Uterus (tissue), 4 donors: ENCODE results near the gene VAC14. TPM values are rescaled to one million over a fixed set of nuclear protein-coding genes. Genes with fewer than 3 reads are reported as not detected.

ENCODE experiments used
- DNase-seq, 2 donors: peaks; one replicate each; pipeline ENCODE4 v3.0.0-alpha.2; 2019 to 2020
- H3K27ac ChIP-seq, 2 donors: fragments of 200-600 bp; sonication (generic); 1 replicate in 1 of 2; 2 replicates in 1 of 2; pipeline ENCODE4 v1.5.1; 2016 to 2018
- H3K27me3 ChIP-seq, 2 donors: fragments of 200-600 bp; sonication (generic); one replicate each; pipeline ENCODE4 v1.5.1; 2018 to 2019; ENCODE audit warnings: control low read depth in 1 of 2
- H3K36me3 ChIP-seq, 2 donors: fragments of 200-600 bp; sonication (generic); one replicate each; pipeline ENCODE4 v1.5.1; 2019; ENCODE audit warnings: control low read depth in 1 of 2
- H3K4me1 ChIP-seq, 2 donors: fragments of 200-600 bp; sonication (generic); one replicate each; pipeline ENCODE4 v1.5.1; 2018 to 2019; ENCODE audit warnings: control low read depth in 1 of 2
- H3K4me3 ChIP-seq, 2 donors: fragments of 200-600 bp; sonication (generic); 1 replicate in 1 of 2; 2 replicates in 1 of 2; pipeline ENCODE4 v1.5.1; 2018 to 2019; ENCODE audit warnings: mild to moderate bottlenecking in 1 of 2
- H3K9me3 ChIP-seq, 2 donors: fragments of 200-600 bp; sonication (generic); one replicate each; pipeline ENCODE4 v1.5.1; 2019; ENCODE audit warnings: control low read depth in 1 of 2
- CTCF ChIP-seq, 4 experiments: fragments of 200-600 bp in 2 of 4; fragments of 450-650 bp in 2 of 4; sonication (generic) in 2 of 4; IDR thresholded peaks; one replicate each; pipeline ENCODE4 v1.5.1; 2016 to 2019; ENCODE audit warnings: antibody characterized with exemption in 4 of 4, mild to moderate bottlenecking in 2 of 4, moderate library complexity in 1 of 4
- POLR2A ChIP-seq, 2 donors: fragments of 450-650 bp; IDR thresholded peaks; one replicate each; pipeline ENCODE4 v1.6.1; 2016; ENCODE audit warnings: antibody characterized with exemption in 2 of 2, mild to moderate bottlenecking in 1 of 2, moderate library complexity in 1 of 2
- intact Hi-C: fragments of 100-400 bp; cut with DNase I; formaldehyde crosslinking; loops from one replicate; pipeline ENCODE4 v1.15.1; 2023; ENCODE audit warnings: low total_unique reads
- total RNA-seq, 4 donors: library from RNA; depleted of rRNA in 3 of 4; stranded (reverse); fragments of >200 nt in 3 of 4; gene quantifications; one replicate each; pipeline versions ENCODE4 v1.1.0 to v1.2.4, GENCODE V29; 2014 to 2023
- donor health status: DM: yes; HTN: yes; CAD: no.

Gene VAC14
- total RNA-seq, 4 donors from 2014 or later: 4.7 to 30.6 (median 17.4) TPM

DNA sequence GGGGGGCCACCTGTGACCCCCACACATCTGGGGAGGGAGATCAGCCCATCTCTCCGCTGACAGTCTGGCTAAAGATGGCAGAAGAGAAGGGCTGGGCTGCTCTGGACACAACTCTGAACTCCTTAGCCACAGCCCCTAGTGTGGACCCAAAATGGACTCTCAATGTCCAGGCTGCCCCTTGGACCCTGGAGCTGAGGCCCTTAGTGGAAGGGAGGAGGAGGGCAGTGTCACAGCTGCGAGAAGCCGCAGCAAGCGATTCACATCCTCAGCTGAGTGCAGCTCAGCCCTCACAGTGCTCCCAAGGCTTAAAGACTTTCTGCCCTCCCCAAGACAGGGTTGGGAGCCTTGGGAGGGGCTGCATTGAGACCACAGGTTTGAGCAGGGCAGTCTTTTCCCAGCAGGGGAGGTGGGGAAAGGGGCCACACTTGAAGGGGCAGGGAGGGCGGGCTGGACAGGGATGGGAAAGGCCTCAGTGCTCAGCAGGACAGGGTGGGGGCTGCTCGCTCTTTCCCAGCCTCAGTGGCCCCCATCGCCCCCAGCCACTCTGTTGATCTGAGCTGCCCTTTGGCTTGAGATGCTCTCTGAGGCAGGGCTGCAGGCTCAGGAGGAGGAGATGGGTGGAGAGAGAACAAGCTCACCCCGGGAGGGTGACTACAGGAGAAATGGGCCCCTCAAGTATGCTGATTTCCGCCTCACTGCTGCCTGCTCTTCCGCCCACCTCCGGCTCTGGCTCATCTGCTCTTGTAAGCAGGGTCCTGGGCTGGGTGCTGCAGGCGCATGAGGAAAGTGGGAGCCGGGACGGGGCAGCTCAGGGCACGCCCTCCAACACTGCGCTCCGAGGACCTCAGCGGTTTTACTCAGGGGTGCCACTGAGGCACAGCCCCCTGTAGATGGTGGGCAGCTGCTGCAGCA lies 64.2 kb downstream of the VAC14 start:
- Histone ChIP-seq H3K9me3 (no peaks in the 10 kb centered on the region), H3K36me3 (no peaks in the 10 kb centered on the region), H3K27ac (peak overlapping the region; percentile 83 to 85), H3K4me1 (peaks cover 7 to 31% of the 10 kb centered on the region in 2 donors), H3K27me3 (no peaks in the 10 kb centered on the region), H3K4me3 (no peak overlapping the region)
- no peak for DNase-seq
- intact Hi-C loops: no loop called here
- TF ChIP-seq CTCF (IDR thresholded peaks at IDR 0.05): no peak
- no peak for TF ChIP-seq POLR2A (IDR thresholded peaks at IDR 0.05)

DNA sequence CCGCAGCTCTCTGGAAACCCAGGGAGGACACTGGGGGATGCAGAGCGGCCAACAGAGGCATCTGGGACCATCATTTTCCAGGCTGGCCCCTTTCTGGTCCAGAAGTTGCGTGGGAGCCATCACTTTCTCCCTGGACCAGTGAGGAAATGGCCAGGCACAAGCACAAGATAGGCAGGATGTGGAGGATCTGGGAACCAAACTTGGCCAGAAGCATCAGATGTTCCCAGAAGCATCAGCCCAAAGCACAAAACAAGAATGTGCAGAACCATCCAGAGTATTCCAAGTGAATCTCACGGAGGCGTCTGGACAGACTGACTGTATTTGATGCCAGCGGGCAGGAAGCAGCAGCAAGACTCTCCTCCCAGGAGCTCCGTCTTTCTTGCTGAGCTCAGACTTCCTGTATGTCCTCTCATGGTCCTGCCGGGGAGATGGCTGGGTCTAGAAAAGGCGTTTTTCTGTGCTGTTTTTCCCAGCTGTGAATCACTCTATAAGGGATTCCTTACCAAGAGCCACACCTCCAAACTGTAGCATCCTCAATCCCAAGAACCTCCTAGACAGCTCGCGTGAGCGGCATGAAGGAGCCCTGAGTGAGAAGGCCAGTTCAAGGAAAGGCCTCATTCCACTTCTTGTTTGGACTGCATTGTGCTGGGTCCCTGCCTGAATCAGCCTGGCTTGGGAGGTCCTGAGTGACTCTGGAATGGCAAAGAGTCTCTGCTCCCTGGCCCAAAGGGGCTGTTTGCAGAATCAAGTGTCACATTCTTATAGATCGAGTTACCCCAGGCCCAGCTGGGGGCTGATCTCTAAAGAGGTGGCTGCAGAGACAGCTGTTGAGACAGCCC lies 65.6 kb downstream of the VAC14 start:
- no peaks in the 10 kb centered on the region for H3K36me3 ChIP-seq
- peaks cover 7 to 24% of the 10 kb centered on the region in 2 donors for H3K4me1 ChIP-seq
- no peaks in the 10 kb centered on the region for H3K27me3 ChIP-seq
- intact Hi-C loops: no loop called here
- TF ChIP-seq POLR2A (IDR thresholded peaks at IDR 0.05): no peak
- no peak for TF ChIP-seq CTCF (IDR thresholded peaks at IDR 0.05)
- peak in 1 of 2 donors; percentile 76 for DNase-seq
- peak overlapping the region; percentile 83 to 85 for H3K27ac ChIP-seq
- no peak overlapping the region for H3K4me3 ChIP-seq
- H3K9me3 ChIP-seq: no peaks in the 10 kb centered on the region

- intact Hi-C loops: no loop called here
- no peak for DNase-seq
- no peak overlapping the region for H3K4me3 ChIP-seq
Observed at GRCh38 chr16:70734522-70735095, 66.3 kb downstream of the VAC14 start.

DNA sequence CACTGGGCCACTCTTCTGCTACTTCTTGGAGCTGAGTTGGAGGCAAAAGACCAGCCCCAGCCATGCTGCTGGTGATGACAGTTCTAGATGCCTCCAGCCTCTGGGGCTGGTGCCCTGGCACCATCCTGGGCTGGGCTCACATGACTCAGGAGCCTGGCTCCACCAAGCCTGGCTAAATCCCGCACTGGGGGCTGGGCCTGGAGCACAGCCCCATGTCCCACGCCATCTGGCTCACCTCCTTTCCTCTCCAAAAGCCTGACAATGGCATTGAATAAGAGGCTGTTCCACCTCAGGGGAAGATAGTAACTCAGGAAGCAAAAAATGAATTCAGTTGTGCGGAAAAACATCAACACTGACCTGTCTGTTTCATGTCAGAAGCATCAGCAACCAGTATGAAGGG lies 70.0 kb downstream of the VAC14 start:
- H3K4me1 ChIP-seq: peaks cover 3 to 10% of the 10 kb centered on the region in 2 donors
- intact Hi-C loops: no loop called here
- H3K9me3 ChIP-seq: no peaks in the 10 kb centered on the region
- no peaks in the 10 kb centered on the region for H3K27me3 ChIP-seq
- TF ChIP-seq POLR2A (IDR thresholded peaks at IDR 0.05): no peak
- no peak for TF ChIP-seq CTCF (IDR thresholded peaks at IDR 0.05)
- H3K36me3 ChIP-seq: no peaks in the 10 kb centered on the region
- DNase-seq: no peak
- peak overlapping the region in 1 of 2 donors; percentile 18 for H3K27ac ChIP-seq
- H3K4me3 ChIP-seq: no peak overlapping the region

More at GRCh38 chr16:70734522-70735095, 66.3 kb downstream of the VAC14 start:
- TF ChIP-seq CTCF (IDR thresholded peaks at IDR 0.05): no peak
- TF ChIP-seq POLR2A (IDR thresholded peaks at IDR 0.05): no peak
- no peaks in the 10 kb centered on the region for H3K9me3 ChIP-seq
- no peaks in the 10 kb centered on the region for H3K36me3 ChIP-seq
- H3K27me3 ChIP-seq: no peaks in the 10 kb centered on the region
- peaks cover 7 to 24% of the 10 kb centered on the region in 2 donors for H3K4me1 ChIP-seq
- H3K27ac ChIP-seq: peak overlapping the region; percentile 83 to 85
